GM18498 (cell line): Measurements from ENCODE around the gene STH.
"Not testable (repeated sequence)": the region's sequence is repeated elsewhere in the genome, so short reads cannot be mapped to it uniquely, and the experiment has no call there.

Experiments
- ATAC-seq: cut with Tn5 transposase; IDR thresholded peaks from one replicate; pipeline ENCODE4 v1.9.1; 2021; ENCODE audit warnings: mild to moderate bottlenecking, moderate library complexity; ENCODE audit not compliant: unreplicated experiment

Gene STH

DNA sequence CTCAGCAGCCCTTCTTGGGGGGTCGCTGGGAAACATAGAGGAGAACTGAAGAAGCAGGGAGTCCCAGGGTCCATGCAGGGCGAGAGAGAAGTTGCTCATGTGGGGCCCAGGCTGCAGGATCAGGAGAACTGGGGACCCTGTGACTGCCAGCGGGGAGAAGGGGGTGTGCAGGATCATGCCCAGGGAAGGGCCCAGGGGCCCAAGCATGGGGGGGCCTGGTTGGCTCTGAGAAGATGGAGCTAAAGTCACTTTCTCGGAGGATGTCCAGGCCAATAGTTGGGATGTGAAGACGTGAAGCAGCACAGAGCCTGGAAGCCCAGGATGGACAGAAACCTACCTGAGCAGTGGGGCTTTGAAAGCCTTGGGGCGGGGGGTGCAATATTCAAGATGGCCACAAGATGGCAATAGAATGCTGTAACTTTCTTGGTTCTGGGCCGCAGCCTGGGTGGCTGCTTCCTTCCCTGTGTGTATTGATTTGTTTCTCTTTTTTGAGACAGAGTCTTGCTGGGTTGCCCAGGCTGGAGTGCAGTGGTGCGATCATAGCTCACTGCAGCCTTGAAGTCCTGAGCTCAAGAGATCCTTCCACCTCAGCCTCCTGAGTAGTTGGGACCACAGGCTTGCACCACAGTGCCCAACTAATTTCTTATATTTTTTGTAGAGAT, 3.4 kb downstream of the STH start:
- no peak for ATAC-seq

GRCh38 chr17:46002973-46003316, 3.9 kb downstream of the STH start:
- ATAC-seq, result no peak

DNA sequence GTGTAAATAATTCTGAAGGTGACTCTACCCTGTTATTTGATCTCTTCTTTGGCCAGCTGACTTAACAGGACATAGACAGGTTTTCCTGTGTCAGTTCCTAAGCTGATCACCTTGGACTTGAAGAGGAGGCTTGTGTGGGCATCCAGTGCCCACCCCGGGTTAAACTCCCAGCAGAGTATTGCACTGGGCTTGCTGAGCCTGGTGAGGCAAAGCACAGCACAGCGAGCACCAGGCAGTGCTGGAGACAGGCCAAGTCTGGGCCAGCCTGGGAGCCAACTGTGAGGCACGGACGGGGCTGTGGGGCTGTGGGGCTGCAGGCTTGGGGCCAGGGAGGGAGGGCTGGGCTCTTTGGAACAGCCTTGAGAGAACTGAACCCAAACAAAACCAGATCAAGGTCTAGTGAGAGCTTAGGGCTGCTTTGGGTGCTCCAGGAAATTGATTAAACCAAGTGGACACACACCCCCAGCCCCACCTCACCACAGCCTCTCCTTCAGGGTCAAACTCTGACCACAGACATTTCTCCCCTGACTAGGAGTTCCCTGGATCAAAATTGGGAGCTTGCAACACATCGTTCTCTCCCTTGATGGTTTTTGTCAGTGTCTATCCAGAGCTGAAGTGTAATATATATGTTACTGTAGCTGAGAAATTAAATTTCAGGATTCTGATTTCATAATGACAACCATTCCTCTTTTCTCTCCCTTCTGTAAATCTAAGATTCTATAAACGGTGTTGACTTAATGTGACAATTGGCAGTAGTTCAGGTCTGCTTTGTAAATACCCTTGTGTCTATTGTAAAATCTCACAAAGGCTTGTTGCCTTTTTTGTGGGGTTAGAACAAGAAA, 5.1 kb downstream of the STH start:
- no peak for ATAC-seq

DNA sequence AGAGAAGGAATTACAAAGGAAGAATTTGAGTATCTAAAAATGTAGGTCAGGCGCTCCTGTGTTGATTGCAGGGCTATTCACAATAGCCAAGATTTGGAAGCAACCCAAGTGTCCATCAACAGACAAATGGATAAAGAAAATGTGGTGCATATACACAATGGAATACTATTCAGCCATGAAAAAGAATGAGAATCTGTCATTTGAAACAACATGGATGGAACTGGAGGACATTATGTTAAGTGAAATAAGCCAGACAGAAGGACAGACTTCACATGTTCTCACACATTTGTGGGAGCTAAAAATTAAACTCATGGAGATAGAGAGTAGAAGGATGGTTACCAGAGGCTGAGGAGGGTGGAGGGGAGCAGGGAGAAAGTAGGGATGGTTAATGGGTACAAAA, 7.0 kb downstream of the STH start:
- not testable (repeated sequence) for ATAC-seq

DNA sequence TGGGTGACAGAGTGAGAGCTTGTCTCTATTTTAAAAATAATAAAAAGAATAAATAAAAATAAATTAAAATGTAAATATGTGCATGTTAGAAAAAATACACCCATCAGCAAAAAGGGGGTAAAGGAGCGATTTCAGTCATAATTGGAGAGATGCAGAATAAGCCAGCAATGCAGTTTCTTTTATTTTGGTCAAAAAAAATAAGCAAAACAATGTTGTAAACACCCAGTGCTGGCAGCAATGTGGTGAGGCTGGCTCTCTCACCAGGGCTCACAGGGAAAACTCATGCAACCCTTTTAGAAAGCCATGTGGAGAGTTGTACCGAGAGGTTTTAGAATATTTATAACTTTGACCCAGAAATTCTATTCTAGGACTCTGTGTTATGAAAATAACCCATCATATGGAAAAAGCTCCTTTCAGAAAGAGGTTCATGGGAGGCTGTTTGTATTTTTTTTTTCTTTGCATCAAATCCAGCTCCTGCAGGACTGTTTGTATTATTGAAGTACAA, 8.5 kb downstream of the STH start:
- no peak for ATAC-seq

GRCh38 chr17:46008591-46008990, 9.5 kb downstream of the STH start:
- ATAC-seq, result no peak

DNA sequence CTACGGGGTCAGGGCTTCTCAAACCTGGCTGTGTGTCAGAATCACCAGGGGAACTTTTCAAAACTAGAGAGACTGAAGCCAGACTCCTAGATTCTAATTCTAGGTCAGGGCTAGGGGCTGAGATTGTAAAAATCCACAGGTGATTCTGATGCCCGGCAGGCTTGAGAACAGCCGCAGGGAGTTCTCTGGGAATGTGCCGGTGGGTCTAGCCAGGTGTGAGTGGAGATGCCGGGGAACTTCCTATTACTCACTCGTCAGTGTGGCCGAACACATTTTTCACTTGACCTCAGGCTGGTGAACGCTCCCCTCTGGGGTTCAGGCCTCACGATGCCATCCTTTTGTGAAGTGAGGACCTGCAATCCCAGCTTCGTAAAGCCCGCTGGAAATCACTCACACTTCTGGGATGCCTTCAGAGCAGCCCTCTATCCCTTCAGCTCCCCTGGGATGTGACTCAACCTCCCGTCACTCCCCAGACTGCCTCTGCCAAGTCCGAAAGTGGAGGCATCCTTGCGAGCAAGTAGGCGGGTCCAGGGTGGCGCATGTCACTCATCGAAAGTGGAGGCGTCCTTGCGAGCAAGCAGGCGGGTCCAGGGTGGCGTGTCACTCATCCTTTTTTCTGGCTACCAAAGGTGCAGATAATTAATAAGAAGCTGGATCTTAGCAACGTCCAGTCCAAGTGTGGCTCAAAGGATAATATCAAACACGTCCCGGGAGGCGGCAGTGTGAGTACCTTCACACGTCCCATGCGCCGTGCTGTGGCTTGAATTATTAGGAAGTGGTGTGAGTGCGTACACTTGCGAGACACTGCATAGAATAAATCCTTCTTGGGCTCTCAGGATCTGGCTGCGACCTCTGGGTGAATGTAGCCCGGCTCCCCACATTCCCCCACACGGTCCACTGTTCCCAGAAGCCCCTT, 10.9 kb downstream of the STH start:
- ATAC-seq, result no peak

DNA sequence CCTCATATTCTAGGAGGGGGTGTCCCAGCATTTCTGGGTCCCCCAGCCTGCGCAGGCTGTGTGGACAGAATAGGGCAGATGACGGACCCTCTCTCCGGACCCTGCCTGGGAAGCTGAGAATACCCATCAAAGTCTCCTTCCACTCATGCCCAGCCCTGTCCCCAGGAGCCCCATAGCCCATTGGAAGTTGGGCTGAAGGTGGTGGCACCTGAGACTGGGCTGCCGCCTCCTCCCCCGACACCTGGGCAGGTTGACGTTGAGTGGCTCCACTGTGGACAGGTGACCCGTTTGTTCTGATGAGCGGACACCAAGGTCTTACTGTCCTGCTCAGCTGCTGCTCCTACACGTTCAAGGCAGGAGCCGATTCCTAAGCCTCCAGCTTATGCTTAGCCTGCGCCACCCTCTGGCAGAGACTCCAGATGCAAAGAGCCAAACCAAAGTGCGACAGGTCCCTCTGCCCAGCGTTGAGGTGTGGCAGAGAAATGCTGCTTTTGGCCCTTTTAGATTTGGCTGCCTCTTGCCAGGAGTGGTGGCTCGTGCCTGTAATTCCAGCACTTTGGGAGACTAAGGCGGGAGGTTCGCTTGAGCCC, 11.6 kb downstream of the STH start:
- ATAC-seq, result no peak

DNA sequence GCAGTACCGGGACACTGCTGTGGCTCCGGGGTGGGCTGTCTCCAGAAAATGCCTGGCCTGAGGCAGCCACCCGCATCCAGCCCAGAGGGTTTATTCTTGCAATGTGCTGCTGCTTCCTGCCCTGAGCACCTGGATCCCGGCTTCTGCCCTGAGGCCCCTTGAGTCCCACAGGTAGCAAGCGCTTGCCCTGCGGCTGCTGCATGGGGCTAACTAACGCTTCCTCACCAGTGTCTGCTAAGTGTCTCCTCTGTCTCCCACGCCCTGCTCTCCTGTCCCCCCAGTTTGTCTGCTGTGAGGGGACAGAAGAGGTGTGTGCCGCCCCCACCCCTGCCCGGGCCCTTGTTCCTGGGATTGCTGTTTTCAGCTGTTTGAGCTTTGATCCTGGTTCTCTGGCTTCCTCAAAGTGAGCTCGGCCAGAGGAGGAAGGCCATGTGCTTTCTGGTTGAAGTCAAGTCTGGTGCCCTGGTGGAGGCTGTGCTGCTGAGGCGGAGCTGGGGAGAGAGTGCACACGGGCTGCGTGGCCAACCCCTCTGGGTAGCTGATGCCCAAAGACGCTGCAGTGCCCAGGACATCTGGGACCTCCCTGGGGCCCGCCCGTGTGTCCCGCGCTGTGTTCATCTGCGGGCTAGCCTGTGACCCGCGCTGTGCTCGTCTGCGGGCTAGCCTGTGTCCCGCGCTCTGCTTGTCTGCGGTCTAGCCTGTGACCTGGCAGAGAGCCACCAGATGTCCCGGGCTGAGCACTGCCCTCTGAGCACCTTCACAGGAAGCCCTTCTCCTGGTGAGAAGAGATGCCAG, 12.9 kb downstream of the STH start:
- ATAC-seq, result no peak

- no peak for ATAC-seq
These were observed 13.5 kb downstream of the STH start for GRCh38 chr17:46012506-46013079.

- no peak for ATAC-seq
These were observed 14.1 kb downstream of the STH start for GRCh38 chr17:46013127-46013501.

- ATAC-seq, result no peak
These were observed 14.6 kb downstream of the STH start for GRCh38 chr17:46013502-46014165.

GRCh38 chr17:46019408-46019925, 20.4 kb downstream of the STH start:
- ATAC-seq, result not testable (repeated sequence)

DNA sequence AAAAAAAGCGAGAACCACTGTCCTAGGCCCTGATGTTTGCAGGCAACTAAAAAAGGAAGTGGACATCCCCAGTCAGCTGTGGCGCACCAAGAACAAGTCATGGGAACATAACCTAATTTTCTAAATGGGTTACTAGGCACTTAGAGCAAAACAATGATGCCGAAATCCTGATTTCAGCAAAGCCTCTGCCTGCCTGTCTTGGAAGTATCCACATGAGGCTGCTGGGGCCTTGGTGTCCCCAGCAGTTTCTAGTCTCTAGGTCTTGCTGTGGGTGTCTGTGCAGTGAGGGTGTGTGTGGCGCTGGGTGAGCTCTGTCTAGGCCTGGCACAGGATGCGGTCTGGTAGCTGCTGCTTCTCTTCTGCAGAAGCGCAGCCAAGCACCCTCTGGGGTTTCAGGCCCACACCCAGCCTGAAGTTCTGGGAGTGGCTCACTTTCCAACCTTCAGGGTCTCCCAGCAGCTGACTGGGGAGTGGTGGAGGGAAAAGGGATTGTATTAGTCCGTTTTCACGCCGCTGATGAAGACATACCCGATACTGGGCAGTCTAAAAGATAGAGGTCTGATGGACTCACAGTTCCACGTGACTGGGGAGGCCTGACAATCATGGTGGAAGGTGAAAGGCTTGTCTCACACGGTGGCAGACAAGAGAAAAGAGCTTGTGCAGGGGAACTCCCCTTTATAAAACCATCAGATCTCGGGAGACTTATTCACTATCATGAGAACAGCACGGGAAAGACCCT, 21.1 kb downstream of the STH start:
- ATAC-seq, result peak; percentile 87

- no peak for ATAC-seq
These were observed 21.9 kb downstream of the STH start for GRCh38 chr17:46020998-46021397.

- not testable (repeated sequence) for ATAC-seq
These were observed 24.3 kb downstream of the STH start for GRCh38 chr17:46023366-46023765.

GRCh38 chr17:46023783-46024388, 24.8 kb downstream of the STH start:
- ATAC-seq, result no peak

- no peak for ATAC-seq
These were observed 25.5 kb downstream of the STH start for GRCh38 chr17:46024590-46024989.
